Urothelium cell line (cell line): ENCODE measurements around the gene USF1.
A peak's percentile ranks its signal among the peaks of the same experiment; 100 is the strongest.
"Not testable (repeated sequence)": the region's sequence is repeated elsewhere in the genome, so short reads cannot be mapped to it uniquely, and the experiment has no call there.

Experiments used
- DNase-seq: peaks from one replicate; pipeline ENCODE4 v3.0.0; 2011; ENCODE audit warnings: low spot score, mixed read lengths
- FAIRE-seq: peaks from 2 replicates; lab custom pipeline; 2011; peaks lifted over from hg19 to GRCh38; lab: Jason Lieb, UNC

The USF1 gene

DNA sequence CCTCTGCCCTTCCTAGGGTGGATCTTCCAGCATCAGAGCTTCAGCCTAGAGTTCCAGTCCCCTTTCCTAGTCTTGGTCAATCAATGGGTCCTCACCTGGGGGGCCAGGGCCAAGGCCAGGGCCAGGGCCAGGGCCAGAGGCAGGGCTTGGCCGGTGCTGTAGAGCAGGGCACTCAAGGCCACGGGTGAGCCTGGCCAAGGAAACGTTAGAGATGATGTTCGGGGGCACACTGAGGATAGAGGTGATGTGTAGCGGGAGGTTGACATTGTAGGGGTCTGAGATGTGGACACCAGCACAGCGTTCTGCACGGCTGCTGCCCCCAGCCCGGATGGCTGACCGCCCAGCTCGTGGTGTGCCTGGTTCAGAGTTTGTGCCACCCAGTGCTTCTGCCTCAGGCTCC, 5.4 kb upstream of the USF1 start:
- no peak for FAIRE-seq
- DNase-seq, result no peak

GRCh38 chr1:161048949-161049722, 3.4 kb upstream of the USF1 start:
- FAIRE-seq (no peak), DNase-seq (no peak)

GRCh38 chr1:161047436-161048420, 2.0 kb upstream of the USF1 start:
- no peak for FAIRE-seq

DNA sequence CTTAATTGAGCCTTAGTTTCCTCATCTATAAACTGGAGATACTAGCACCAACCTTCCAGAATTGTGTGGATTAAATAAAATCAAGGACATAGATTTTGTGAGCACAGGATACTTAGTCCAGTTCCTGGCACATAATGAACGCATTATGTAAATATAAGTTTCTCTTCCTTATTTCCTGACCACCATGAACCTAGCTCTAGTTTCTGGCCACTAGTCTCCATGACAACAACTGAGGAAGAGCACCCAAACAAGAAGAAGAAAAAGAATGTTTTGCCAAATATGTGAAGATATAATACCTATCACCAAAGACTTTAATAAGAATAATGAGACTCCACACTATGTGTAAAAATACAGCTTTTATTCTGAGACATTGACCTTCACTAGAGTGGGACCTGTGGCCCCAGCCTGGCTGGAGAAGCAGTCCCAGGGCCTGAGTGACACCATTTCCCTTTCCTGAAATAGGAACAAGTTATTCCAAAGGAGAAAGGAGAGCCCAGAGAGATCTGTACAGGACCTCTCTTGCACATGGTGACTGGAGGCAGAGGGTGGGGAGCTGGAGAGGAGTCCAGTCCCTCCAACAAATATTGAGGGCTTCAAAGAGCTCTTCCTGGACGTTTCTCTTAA, 940 bp upstream of the USF1 start:
- no peak for FAIRE-seq
- no peak for DNase-seq

More at GRCh38 chr1:161047436-161048420, 2.0 kb upstream of the USF1 start:
- DNase-seq, result no peak

GRCh38 chr1:161044908-161045735, 655 bp downstream of the USF1 start:
- FAIRE-seq (no peak), DNase-seq (peak; percentile 55)

GRCh38 chr1:161044535-161044907, 1.3 kb downstream of the USF1 start:
- no peak for DNase-seq
- no peak for FAIRE-seq

DNA sequence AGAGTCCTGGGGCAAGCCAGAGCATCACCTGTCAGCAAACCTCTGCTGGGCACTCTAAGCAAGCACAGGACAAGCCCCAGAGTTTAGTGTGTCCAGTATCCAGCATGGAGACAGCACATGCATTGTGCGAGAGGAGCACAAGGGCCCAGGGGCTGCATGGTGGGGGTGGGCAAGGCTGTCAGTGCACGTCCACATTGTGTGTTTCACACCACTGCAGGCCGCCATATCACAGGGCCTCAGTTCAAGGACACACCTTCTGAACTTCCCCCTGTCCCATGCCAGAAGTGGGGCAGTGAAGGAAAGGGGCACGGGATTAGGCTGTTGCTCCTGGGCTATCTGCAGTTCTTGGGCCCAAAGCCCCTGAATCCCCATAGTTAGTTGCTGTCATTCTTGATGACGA, 6.2 kb downstream of the USF1 start:
- DNase-seq, result no peak
- no peak for FAIRE-seq

GRCh38 chr1:161039154-161039545, 6.6 kb downstream of the USF1 start:
- FAIRE-seq (no peak), DNase-seq (no peak)

DNA sequence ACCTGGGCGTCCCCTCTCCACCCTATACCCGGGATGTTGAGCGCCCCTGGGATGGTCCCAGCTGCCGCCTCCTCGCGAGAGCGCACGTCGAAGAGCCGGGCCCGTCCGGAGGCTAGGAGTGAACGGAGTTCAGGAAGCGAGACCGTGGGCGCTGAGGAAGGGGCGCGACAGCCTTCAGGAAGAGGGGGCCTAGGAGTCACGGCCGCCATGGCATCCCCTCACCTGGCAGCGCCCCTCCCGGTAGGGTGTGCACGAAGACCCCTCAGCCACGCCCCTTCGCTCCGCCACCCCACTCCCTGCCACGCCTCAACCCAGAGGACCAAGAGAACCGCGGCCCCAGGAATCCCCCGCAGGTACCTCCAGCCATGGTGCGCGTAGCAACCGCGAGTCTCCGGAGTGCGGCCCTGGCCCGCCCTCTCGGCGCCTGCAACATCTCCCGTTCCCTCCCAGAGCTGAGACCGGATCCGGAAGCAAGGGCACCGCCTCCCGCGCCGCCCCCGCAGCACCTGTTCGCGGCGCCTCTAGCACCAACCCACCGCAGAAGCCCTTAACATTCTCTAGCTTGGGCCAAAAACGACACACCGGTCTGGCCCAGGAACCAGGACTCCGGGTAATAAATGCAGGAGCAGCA, 7.1 kb downstream of the USF1 start, which contains the start of gene TSTD1:
Gene TSTD1, minus strand, starts transcription at position 442 of the 631 bp plus-strand sequence. Its CDS starts 75 bp downstream, at position 367.
- FAIRE-seq, result no peak

DNA sequence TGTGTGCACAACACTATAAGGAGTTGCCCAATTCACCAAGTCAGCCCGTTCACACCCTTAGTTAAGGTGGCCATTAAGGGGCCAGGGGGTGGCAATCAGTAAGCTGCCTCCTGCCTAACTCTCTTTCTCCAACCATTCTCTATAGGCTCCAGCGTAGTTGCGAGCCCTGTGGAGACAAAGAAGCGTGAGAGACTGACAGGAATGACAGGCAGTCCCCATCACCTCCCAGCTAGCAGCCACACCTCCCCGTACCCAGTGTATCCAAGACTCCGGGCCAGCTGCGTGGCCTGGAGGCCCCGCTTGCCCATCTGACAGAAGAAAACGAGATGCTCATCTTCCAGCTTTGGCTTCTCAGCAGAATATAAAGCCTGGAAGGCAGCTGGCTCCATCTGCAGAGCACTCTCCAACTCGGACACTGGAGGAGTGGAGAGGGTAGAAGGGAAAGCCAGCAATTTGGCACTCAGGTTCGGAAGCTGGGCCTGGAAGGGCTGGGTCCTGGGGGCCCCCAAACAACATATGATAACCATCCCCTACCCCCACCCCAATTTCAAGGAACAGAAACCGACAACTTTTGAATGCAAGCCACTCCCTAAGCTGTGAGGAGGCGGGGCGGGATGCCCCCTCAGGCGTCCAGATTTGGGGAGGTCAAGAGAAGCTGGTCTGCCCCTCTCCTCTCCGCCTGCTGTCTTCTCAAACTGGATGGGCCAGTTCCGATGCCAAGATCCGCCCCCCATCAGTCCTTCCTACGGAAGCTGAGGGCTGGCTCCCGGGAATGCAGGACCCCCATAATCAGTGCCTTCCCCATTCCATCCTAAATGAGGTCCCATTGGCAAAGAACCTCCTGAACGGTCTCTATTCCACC, 7.9 kb downstream of the USF1 start:
- no peak for DNase-seq
- no peak for FAIRE-seq

More for the DNA sequence above, 7.1 kb downstream of the USF1 start, which contains the start of gene TSTD1:
- peak; percentile 79 for DNase-seq

GRCh38 chr1:161033751-161034150, 12.0 kb downstream of the USF1 start:
- DNase-seq (no peak), FAIRE-seq (no peak)

GRCh38 chr1:161032409-161032808, 13.4 kb downstream of the USF1 start:
- DNase-seq (no peak), FAIRE-seq (no peak)

GRCh38 chr1:161031874-161032273, 13.9 kb downstream of the USF1 start:
- FAIRE-seq, result no peak

GRCh38 chr1:161029466-161029865, 16.3 kb downstream of the USF1 start:
- not testable (repeated sequence) for FAIRE-seq, DNase-seq

More at GRCh38 chr1:161031874-161032273, 13.9 kb downstream of the USF1 start:
- no peak for DNase-seq

DNA sequence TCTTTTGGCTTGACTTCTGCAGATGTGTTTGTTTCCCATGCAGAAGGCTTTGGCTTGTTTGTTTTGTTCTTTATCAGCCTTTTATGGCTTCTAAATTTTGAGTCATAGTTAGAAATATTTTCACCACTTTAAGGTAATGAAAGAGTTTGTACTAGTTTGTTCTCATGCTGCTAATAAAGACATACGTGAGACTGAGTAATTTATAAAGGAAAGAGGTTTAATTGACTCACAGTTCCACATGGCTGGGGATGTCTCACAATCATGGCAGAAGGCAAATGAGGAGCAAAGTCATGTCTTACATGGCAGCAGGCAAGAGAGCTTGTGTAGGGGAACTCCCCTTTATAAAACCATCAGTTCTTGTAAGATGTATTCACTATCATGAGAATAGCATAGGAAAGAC, 18.8 kb downstream of the USF1 start:
- DNase-seq, FAIRE-seq: not testable (repeated sequence)

- not testable (repeated sequence) for DNase-seq
Measured at GRCh38 chr1:161022432-161022831, 23.3 kb downstream of the USF1 start.

DNA sequence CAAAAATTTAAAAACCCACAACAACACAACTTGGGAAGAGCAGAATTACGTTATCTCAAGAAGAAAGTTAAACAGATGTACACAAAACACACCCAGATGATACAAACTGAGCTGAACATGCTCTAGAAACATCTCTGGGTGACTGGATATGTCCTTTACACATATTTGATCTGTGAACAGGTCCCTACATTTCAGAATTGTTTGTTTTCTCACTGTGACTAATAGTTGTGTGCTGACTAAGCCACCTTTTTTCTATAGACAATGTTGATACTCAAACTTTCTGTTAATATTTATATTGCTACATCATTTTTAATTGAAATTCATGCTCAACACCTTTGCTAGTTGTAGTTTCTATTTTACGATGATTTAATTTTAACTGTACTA, 23.8 kb downstream of the USF1 start:
- FAIRE-seq, result no peak
- DNase-seq, result no peak

More at GRCh38 chr1:161022432-161022831, 23.3 kb downstream of the USF1 start:
- FAIRE-seq, result not testable (repeated sequence)

GRCh38 chr1:161021165-161021969, 24.4 kb downstream of the USF1 start:
- DNase-seq (no peak), FAIRE-seq (no peak)
